Measurements from ENCODE around the gene SZRD1.

The SZRD1 gene

DNA sequence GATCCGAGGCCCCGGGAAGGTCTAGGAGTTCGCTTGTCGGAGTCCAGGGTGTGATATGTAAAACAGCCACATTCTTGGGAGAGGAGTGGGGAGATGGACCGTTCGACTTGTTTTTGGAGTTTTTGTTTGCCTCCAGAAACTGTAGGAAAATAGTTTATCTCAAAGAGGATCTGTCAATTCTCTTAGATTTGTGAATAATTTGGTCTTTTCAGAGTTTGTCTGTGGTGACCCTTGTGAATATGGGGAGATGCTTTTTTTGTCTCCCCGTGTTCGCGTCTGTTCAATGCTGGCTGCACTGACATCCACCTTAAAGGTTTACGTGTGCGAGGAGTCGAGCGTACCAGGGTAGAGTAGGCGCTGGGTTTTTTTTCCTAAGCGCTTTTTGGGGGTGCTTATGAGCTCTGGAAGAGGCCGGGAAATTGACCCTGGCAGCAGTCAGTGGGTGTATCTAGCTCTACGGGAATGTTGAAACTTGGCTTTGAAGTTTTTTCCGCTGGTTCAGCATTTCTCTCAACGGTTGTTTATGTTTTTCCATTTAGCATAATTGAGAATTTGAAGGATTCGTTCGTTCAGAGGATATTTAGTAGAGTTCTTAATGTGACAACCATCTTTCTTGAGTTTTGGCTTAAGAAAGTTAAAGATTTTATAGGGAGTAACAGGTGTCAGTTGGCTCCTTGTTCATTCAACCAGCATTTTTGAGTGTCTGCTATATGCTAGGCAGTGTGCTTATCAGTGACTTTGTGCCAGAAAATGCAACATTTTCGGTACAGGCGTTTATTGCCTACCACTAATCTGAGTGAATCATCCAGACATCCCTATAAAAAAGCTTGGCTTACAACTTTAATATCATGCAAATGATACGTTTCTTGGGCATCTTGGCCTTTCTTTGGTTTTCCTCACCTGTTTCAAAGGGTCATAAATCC is 1.2 kb downstream of the SZRD1 start:
- DNase-seq, result no peak

DNA sequence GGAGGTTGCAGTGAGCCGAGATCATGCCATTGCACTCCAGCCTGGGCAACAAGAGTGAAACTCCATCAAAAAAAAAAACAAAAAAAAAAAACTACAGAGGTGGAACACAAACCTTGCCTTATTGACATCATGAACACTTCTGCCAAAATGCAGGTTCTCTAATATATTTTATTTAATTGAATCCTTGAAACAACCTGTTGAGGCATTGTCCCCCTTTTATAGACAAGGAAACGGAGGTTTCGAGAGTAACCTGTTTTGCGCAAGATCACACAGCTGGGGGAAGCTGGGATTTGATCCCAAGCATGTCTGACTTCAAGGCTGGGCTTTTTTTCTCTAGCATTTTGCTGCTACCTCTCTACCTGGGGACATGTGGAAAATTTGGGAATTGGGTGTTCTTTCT is 2.8 kb downstream of the SZRD1 start:
- no peak for DNase-seq

DNA sequence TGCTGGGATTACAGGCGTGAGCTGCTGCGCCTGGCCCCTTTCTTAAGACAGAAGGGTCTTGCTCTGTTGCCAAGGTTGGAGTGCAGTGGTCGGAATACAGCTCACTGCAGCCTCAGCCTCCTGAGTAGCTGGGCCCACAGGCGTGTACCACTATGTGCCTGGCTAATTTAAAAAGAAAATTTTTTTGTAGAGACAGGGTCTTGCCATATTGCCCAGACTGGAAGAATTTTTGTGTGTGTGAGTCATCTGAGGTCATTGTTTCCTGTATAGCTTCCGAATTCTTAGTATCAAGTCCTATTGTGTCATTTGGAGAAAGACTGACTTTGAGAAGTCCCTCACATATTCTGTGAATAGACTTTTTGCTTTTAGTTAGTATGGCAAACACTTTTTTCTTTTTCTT is 4.7 kb downstream of the SZRD1 start:
- peak in 1 of 5 donors; percentile 79 for DNase-seq

DNA sequence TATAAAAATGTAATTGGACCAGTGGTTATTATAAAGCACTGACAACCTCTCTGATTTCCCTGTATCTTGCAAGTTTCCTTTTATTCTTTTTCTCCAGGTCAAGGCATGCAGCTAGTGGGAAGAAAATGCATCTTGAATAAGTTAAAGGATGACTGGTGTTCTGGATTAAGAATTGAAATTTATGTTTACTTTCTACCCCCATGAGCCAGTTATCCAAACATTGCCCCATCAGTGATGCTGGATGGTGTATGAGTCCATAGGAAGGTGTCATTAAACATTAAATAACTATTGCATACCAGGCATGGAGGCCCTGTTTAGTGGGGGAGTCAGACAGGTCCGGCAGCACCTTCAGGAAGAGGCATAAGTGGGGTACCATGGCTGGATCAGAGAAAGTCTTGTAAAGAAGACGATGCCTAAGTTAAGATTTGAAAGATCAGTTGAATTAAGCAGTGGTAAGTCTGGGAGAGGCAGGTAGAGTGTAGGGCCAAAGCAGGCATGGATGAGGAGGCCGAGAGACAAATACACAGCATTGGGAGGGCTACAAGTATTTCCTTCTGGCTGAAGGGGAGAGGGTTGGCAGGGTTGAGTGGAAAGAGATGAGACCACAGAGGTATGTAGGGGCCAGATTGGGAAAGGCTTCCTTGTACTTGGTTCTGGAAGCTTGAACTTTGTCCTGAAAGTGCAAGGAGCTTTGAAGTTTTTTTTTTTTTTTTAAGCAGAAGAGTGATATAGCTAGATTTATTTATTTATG is 5.7 kb downstream of the SZRD1 start:
- DNase-seq, result no peak

DNA sequence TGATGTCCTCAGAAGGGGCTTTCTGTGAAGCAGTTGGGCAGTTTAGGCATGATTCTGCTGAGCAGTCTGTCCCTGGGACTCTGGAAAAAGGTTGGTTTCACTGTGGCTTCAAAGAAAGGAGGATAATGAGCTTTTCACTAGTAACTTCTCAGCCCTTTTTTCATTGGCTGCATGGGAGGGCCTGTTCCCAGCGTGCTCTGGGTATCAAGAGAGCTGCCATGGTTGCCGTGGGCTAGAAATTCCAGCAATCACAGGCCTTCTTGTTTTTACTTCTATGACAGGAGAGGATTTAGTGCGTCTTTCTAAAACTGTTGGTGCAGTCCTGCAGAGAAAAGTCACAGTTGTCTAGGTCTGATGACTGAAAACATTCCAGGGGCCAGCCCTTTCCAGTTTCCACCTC is 7.2 kb downstream of the SZRD1 start:
- DNase-seq, result no peak

DNA sequence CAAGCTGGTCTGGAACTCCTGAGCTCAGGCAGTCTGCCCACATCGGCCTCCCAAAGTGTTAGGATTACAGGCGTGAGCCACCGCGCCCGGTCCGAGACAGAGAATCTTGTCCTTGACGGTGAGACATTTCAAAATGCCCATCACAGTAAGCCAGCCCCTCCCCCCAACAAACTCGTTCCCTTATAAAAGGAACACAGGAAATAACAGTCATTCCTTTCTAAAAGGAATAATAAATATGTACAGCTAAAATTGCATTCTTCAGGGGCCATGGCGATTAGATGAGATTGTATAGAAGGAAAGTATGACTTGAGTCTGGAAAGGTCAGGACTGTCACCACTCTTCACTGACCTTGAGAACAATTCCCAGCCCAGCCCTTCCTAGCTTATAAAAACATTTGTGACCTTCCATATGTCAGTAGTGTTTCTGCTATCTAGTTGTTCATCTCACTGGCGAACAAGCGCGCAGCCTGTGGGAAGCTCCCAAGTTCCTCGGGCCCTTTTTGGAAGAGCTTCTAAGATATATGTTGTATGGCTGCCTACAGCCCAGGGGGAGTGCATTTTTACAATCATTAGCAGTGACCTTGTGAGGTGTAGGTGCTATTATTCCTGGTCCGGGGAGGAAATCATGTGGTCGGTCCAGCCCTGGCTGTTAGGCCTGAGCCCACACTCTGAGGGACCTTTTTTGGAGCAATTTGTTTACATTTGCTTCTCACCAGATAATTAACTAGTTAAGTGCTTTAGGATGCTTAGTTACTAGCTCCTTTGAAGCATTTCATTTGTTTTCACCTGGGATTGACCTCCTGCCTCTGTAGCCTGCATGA is 8.7 kb downstream of the SZRD1 start:
- DNase-seq, result no peak

DNA sequence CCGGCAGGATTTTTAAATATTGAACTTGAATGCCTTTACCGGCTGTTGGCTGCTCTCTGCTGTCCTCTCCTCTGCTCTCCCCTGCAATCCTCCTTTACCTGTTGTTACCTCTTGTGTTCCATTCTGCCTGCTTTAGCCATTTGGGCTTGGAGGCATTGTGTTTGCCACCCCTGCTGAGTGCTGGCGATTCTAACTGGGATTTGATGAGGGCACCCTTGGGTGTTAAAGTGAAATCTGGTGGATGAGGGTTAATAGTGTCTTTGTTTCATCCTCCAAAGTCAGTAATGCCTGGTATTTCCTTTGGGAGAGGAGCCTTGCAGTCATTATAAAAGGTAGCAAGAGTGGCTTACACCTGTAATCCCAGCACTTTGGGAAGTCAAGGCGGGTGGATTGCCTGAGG is 9.9 kb downstream of the SZRD1 start:
- DNase-seq, result no peak

DNA sequence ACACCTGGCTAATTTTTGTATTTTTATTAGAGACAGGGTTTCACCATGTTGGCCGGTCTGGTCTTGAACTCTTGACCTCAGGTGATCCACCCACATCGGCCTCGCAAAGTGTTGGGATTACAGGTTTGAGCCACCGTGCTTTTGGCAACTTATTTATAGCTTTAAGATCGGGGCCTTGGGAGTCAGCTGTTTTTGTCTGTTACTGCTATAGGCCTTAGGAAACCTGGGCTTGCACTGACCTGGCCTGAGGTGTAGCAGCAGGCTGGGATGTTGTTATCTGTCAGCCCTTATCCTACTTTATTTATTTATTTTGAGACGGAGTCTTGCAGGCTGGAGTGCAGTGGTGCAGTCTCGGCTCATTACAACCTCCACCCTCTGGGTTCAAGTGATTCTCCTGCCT is 11.4 kb downstream of the SZRD1 start:
- DNase-seq, result no peak

DNA sequence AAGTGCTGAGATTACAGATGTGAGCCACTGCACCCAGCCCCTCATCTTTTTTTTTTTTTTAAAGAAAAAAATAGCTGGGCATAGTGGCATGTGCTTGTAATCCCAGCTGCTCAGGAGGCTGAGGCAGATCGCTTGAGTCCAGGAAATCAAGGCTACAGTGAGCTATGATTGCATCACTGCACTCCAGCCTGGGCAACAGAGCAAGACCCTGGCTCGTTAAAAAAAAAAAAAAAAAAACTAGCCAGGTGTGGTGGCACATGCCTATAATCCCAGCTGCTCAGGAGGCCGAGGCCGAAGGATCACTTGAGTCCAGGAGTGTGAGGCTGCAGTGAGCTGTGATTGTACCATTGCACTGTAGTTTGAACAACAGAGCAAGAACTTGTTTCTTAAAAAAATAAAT is 13.8 kb downstream of the SZRD1 start:
- no peak for DNase-seq

DNA sequence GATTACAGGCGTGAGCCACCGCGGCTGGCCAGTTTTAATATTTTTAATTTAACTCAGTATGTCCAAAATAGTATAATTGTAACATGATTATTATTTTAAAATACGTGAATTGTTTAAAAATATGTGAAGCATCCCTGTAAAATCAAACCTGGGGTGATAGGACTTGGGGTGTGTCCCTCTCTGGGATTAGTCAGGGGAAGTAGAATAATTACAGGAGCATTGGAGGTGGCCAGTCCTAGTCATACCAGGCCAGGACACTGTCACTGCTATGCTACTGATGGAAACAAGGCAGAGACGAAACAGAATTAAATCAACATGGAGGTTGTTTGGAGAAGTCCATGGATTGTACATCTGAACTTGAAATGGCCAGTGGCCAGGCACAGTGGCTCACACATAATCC is 16.8 kb downstream of the SZRD1 start:
- no peak for DNase-seq

DNA sequence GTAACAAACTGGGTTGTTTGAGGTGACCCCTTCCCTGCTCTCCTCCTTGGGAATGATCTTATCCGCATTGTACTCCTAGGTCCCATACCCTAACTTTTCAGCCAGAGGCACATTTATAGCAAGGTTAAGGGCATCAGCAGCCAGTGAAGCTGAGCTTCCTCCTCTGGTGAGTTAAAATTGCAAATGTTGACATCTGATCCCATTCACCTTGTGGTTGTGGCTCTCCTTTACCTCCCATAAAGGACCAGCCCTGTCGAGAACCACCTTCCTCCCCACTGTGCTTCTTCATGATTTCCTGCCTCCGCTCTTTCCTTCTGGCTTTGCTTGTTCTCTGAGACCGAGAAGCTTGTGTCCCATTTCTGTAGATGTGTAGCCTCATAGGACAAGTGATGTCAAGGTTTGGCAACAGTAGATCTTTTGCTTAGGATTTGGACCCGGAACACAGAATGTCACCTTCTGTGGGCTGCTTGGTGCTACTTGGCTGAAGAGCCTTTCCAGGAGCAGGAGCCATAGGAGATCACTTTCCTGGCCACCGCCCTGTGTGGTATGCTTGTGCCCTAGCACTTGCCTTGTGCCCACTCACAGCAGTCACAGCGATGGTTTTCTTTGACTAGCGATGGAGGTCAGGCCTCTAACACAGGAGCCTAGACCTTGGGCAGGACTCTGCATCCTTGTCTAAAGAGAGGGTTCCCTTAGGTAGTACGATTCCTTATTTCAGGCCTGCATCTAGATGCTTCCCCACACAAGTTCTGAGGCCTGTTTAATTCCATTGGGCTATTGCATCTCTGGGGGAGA is 18.8 kb downstream of the SZRD1 start:
- DNase-seq, result no peak

DNA sequence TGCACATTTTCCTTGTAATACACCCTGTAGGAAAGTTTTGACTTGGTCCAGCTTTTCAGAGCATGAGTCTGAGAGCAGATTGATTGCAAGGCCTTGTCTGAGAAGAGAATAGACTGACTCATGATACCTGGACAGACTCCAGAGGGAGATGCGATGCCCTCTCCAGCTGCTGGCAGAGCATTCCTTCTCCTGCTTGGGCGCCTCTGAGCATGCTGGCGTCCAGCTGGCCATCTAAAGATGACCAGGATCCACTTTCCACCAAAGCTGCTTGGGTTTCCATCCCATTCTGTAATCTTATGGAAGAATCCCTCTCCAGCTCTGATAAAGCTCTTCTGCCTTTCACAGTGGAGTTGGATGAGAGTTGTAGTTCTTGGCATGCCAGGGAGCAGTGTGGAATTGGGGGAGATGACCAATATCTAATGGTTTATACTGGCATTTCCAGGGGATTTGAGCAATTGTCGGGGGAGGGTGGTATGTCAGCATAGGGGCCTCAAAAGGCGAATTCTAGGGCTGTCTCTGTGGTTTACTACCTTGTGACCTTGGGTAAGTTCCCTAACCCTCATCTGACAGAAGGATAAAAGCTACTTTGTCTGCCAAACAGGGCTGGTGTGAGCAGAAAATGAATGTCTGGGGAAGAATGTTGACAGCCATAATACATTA is 19.5 kb downstream of the SZRD1 start:
- no peak for DNase-seq

DNA sequence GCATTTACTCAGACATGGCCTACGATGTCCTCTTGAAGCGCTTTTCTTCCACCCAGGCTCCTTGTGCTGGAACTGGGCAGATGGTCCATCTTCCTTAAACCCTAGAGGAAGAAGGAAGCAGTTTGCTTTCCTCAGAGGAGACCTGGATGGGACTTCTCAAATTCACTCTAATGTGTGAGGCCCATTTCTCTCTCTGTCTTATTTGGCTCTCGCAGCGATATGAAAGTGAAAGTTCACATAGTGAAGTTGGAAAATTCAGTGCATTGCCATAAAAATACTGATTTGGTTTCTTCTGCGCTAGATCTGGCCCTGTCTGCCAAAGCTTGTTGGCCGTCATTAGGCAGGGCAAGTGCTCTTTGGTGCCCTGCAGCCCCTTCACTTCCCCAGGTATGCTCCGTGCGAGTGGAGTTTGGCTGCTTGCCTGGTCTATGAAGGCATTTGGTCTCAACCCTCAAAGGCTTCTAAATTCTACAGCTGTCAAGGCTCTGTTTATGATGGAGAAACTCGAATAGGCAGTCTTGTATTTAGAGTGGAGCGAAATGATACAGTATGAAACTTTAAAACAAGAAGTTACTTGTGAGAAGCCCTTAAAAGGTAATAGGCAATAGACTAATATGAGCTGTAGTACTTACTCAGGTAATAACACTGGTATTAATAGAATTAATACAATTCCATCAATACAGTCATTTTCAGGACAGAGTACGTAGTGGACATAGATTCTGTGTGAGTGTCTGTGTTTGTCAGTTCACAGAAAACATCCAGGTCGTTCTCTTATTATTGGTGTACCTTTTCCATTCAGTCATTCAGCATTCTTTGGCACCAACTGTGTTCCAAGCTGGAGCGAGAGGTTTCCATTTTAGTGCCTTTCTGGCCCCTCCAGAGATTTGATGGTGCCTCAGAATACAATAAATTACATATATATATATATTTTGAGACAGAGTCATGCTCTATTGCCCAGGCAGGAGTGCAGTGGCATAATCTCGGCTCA is 20.5 kb downstream of the SZRD1 start:
- DNase-seq, result peak in 1 of 5 donors; percentile 22

DNA sequence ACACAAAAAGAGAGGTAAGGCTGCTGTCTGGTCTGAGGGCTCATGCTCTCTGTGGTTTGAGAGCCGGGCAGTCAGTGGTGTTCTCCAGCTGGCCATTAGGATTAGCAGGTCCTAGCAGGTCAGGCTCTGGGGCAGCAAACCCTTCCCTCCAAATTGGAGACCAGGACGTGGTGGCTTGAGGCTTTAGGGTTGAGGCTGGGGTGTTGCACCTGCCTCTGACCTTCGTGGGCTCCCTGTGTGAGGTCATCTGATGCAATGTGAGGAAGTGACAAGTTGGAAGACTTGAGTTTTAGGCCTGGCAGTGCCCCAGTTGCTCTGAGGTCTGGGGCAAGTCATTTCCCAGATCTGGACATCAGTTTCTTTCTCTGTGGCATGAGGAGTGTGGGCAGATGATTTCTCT is 24.4 kb downstream of the SZRD1 start:
- DNase-seq, result peak in 1 of 5 donors; percentile 53

DNA sequence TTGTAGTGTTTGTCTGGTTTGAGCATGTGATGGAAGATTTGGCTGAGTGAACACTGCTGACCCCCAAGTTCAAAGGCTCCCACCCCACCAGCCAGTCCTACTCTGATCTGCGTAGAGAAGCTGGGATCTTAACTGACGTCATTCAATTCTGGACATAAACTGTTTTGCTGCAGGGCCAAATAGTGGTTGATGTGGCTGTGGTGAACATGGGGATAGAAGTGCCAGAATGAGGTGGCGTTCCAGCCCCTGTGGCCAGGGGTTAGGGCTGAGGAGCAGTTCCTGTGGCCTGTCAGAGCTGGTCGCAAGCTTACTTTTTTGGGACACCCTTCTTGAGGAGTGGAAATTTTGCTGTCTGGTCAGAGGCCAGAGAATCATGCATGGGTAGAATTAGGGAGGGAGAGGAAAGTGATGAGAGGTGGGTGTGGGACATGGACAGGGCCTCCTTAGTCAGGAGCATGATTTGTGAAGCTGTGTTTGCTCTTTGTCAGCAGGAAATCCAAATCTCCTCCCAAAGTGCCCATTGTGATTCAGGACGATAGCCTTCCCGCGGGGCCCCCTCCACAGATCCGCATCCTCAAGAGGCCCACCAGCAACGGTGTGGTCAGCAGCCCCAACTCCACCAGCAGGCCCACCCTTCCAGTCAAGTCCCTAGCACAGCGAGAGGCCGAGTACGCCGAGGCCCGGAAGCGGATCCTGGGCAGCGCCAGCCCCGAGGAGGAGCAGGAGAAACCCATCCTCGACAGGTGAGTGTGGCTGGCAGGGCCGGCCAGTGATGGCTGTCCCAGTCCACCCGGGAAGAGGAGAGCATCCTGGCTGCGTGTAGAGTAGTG is 25.9 kb downstream of the SZRD1 start:
- no peak for DNase-seq

DNA sequence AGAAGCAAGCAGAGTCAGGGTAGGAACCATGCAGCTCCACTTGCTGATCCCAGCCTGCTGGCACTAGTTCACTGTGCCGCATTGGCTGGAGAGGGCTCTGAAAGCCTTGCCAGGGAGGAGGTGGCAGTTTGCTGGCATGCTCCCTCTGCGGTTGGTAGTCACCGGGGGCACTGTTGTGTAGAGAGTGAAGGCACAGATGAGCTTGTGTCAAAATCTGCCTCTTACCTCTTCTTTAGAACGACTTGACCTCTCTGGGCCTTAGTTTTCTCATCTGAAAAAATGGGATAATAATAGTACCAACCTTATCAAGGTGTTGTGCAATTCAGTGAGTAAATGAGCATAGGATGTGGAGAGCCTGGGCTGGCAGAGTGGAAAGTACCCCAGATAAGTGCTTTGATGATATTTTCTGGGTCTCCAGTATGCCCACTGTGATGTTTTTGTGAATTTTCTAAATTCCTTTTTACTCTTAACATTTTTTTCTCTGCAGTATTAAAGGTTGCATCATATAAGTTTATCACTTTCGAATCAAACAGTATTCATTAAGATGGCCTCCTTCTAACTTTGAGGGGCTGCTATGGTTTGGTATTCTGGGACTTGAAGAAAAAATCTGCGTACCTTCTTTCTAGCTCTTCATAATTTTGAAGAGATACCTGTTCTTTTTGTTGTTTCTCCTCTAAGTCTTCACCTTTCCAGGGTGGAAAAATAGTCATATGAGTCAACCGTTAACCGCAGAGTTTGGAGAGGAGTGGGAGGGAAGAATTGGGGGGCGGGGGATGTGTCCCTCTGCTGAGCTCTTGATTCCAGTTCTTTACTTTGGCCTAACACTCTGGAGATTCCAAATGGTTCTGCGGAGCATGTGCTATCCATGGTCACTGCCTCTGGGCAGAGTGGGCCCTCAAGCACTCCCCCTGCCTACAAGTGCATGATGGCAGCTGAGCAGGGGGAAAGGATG is 26.8 kb downstream of the SZRD1 start:
- DNase-seq, result no peak

DNA sequence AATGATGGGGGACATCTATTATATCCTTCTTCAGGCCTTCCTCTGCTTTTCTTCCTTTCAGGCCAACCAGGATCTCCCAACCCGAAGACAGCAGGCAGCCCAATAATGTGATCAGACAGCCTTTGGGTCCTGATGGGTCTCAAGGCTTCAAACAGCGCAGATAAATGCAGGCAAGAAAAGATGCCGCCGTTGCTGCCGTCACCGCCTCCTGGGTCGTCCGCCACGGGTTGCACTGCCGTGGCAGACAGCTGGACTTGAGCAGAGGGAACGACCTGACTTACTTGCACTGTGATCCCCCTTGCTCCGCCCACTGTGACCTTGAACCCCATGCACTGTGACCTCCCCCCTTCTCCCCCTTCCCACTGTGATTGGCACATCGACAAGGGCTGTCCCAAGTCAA is 27.9 kb downstream of the SZRD1 start:
- DNase-seq, result no peak

DNA sequence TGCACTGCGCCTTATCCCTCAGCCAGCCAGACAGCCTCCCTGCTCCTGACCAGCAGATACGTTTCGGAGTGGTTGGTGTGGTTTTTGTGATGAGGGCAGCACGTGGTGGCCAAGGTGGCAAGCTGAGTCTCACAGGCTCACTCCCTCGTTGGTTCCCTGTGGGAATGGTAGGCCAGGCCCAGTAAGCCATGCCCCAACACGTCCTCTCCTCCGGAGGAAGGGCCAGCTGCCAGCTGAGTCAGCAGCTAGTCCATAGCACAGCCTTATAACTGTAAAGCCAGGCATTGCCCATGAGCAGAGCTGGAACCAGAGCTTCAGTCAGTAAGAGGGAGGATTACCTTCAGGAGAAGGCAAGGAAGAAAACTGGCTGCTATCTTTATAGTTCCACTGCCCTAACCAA is 29.5 kb downstream of the SZRD1 start:
- DNase-seq, result no peak
